Heart right ventricle (tissue), 16 donors: ENCODE data around the gene GMFB. TPM values are rescaled to one million over a fixed set of nuclear protein-coding genes. Genes with fewer than 3 reads are reported as not detected.

ENCODE experiments used
- ATAC-seq, 8 donors: fragments of 200-7000 bp; cut with Tn5 transposase; one replicate each; pipeline ENCODE4 v1.9.1; 2020; ENCODE audit warnings: mild to moderate bottlenecking in 8 of 8, moderate library complexity in 8 of 8, moderate number of reproducible peaks in 1 of 8
- DNase-seq, 2 donors: peaks; one replicate each; pipeline ENCODE4 v3.0.0-alpha.2; 2020
- H3K27ac ChIP-seq, 10 donors: fragments of 200-600 bp; sonication (generic) in 2 of 10; one replicate each; pipeline versions ENCODE4 v1.5.0 to v1.8.0; 2020 to 2022; ENCODE audit warnings: mild to moderate bottlenecking in 3 of 10
- H3K27me3 ChIP-seq, 7 donors: fragments of 200-600 bp; one replicate each; pipeline ENCODE4 v1.8.0; 2021 to 2022; ENCODE audit warnings: mild to moderate bottlenecking in 2 of 7
- H3K36me3 ChIP-seq, 9 donors: fragments of 200-600 bp; sonication (generic) in 1 of 9; one replicate each; pipeline versions ENCODE4 v1.5.0 to v1.8.0; 2020 to 2022; ENCODE audit warnings: mild to moderate bottlenecking in 2 of 9
- H3K4me1 ChIP-seq, 9 donors: fragments of 200-600 bp; sonication (generic) in 1 of 9; one replicate each; pipeline versions ENCODE4 v1.5.0 to v1.8.0; 2020 to 2022; ENCODE audit warnings: mild to moderate bottlenecking in 4 of 9
- H3K4me3 ChIP-seq, 10 donors: fragments of 200-600 bp; sonication (generic) in 2 of 10; one replicate each; pipeline versions ENCODE4 v1.5.0 to v1.8.0; 2020 to 2022; ENCODE audit warnings: mild to moderate bottlenecking in 7 of 10, moderate library complexity in 2 of 10
- H3K9me3 ChIP-seq, 11 donors: fragments of 200-600 bp in 10 of 11; sonication (generic) in 2 of 11; one replicate each; pipeline versions ENCODE4 v1.5.0 to v1.8.0; 2013 to 2022; ENCODE audit warnings: mild to moderate bottlenecking in 2 of 11, control low read depth in 1 of 11, moderate library complexity in 1 of 11
- CTCF ChIP-seq, 9 donors: fragments of 200-600 bp; sonication (generic) in 2 of 9; IDR thresholded peaks; one replicate each; pipeline versions ENCODE4 v1.5.0 to v1.8.0; 2021 to 2022; ENCODE audit warnings: antibody characterized with exemption in 9 of 9, mild to moderate bottlenecking in 5 of 9, moderate library complexity in 1 of 9
- WGBS, 2 donors: extraction: QIAGEN DNeasy Blood & Tissue Kit; methylation state at CpG; one replicate each; pipeline ENCODE4 v1.1.7; 2013; ENCODE audit warnings: inconsistent platforms in 1 of 2; 5-methylcytosine and 5-hydroxymethylcytosine counted together
- intact Hi-C, 10 donors: fragments of 100-400 bp; cut with DNase I; formaldehyde crosslinking; loops; one replicate each; pipeline versions ENCODE4 v1.11.1 to v1.14.2; 2022
- polyA plus RNA-seq, 2 donors: library from polyadenylated mRNA; stranded (reverse); fragments of 200-250 nt; gene quantifications; one replicate each; pipeline ENCODE4 v1.2.3, GENCODE V29; 2013
- total RNA-seq, 10 donors: library from RNA; stranded (reverse); fragmentation: NEBNext Ultra II Directional in 3 of 10; extraction: Animal tissue kit (Norgen Biotek cat#: 25700) in 3 of 10; gene quantifications; one replicate each; pipeline versions ENCODE4 v1.2.1 to v1.2.4, GENCODE V29; 2021 to 2023
- donor health status: Arrhythmogenic right ventricular cardiomyopathy.
- donor health status: ischemic (EF 13 %, LVEDD 7.1; RV severe dilation, severe dysfunction).
- donor health status: healthy with polysubstance abuse.
- donor health status: DM: no; HTN: yes; CAD: no.
- donor health status: DM: no; HTN: no; CAD: no.
- donor health status: ischemic (EF 25% LVEDD 6.9; RV normal size, moderate dysfunction).
- donor health status: ischemic (EF 25% LVEDD 5.7; RV mildly dilated, moderate dysfunction).
- donor health status: healthy.
- donor health status: DM: yes; HTN: yes; CAD: no.
- donor health status: Ischemic cardiomyopathy.
- donor health status: ischemic (EF 35%, LVEDD 5.7; RV mildly dilated, moderate dysfunction).
- donor health status: nonischemic (EF 11% LVEDD 7.7; RV severe dilation, severe dysfunction).
- donor health status: DM: yes; HTN: yes; CAD: no.
- donor health status: PGD.
- donor health status: ischemic (EF 29% LVEDD 5.4; RV normal size, mild dysfunction).
- donor health status: nonischemic (EF 23%, LVEDD 6.1; RV moderate dilation, normal function).

Gene GMFB
- total and polyA plus RNA-seq, 12 donors, result 9.1 to 30.5 (median 19.6) TPM

GRCh38 chr14:54535126-54535525 is 46.3 kb upstream of the GMFB start:
- Histone ChIP-seq H3K27me3 (no peaks in the 10 kb centered on the region), H3K9me3 (no peaks in the 10 kb centered on the region), H3K36me3 (peaks cover 0 to 75% (median 24%) of the 10 kb centered on the region in 9 donors), H3K27ac (no peak overlapping the region), H3K4me1 (peaks cover 0 to 9% (median 0%) of the 10 kb centered on the region in 9 donors), H3K4me3 (no peak overlapping the region)
- WGBS, 2 donors, result 67 to 83% methylated on average over 1 of the region's 1 CpG
- TF ChIP-seq CTCF (IDR thresholded peaks at IDR 0.05), result no peak
- no peak for ATAC-seq
- no peak for DNase-seq
- intact Hi-C loops, result no loop called here

- Histone ChIP-seq H3K4me1 (peaks cover 0 to 19% (median 0%) of the 10 kb centered on the region in 9 donors), H3K9me3 (no peaks in the 10 kb centered on the region), H3K27me3 (no peaks in the 10 kb centered on the region), H3K4me3 (no peak overlapping the region), H3K27ac (no peak overlapping the region), H3K36me3 (peaks cover 0 to 72% (median 6%) of the 10 kb centered on the region in 9 donors)
- intact Hi-C loops, result no loop called here
- WGBS, 2 donors, result 89 to 93% methylated on average over 1 of the region's 1 CpG
- no peak for TF ChIP-seq CTCF (IDR thresholded peaks at IDR 0.05)
- no peak for DNase-seq
- ATAC-seq, result no peak
These were observed 44.3 kb upstream of the GMFB start for GRCh38 chr14:54533100-54533499.

GRCh38 chr14:54532111-54533012 is 43.6 kb upstream of the GMFB start:
- H3K4me1 ChIP-seq, result peaks cover 0 to 19% (median 0%) of the 10 kb centered on the region in 9 donors
- no peaks in the 10 kb centered on the region for H3K9me3 ChIP-seq
- DNase-seq (no peak), ATAC-seq (no peak)
- no peaks in the 10 kb centered on the region for H3K27me3 ChIP-seq
- no peak overlapping the region for H3K4me3 ChIP-seq
- WGBS, 2 donors, result 96 to 98% methylated on average over 3 of the region's 3 CpGs
- no peak overlapping the region for H3K27ac ChIP-seq
- no peak for TF ChIP-seq CTCF (IDR thresholded peaks at IDR 0.05)
- intact Hi-C loops, result no loop called here
- H3K36me3 ChIP-seq, result peaks cover 0 to 72% (median 10%) of the 10 kb centered on the region in 9 donors

GRCh38 chr14:54529811-54530210 is 41.0 kb upstream of the GMFB start:
- H3K4me3 ChIP-seq, result no peak overlapping the region
- intact Hi-C loops, result no loop called here
- no peaks in the 10 kb centered on the region for H3K9me3 ChIP-seq
- H3K36me3 ChIP-seq, result peaks cover 0 to 88% (median 21%) of the 10 kb centered on the region in 9 donors
- H3K27ac ChIP-seq, result no peak overlapping the region
- no peaks in the 10 kb centered on the region for H3K27me3 ChIP-seq
- DNase-seq, result no peak
- no peak for ATAC-seq
- H3K4me1 ChIP-seq, result peaks cover 0 to 11% (median 0%) of the 10 kb centered on the region in 9 donors
- no peak for TF ChIP-seq CTCF (IDR thresholded peaks at IDR 0.05)
- 29 to 38% methylated on average over 1 of the region's 1 CpG for WGBS, 2 donors
